BLaER1 treated with 17β-estradiol and CSF1 and Interleukin-3, amounts not matched to agents 10 nM and 100 nM (cell line): ENCODE results near the gene PLEKHM3.

Experiments
- H3K27ac ChIP-seq, 11 experiments: shearing (Covaris generic); formaldehyde crosslinking; 2 replicates each; pipeline ENCODE4 v1.8.1; 2022
- H3K27me3 ChIP-seq, 11 experiments: shearing (Covaris generic); formaldehyde crosslinking; 2 replicates each; pipeline ENCODE4 v1.8.1; 2022
- H3K36me3 ChIP-seq, 11 experiments: shearing (Covaris generic); formaldehyde crosslinking; 2 replicates each; pipeline ENCODE4 v1.8.1; 2022
- H3K4me1 ChIP-seq, 10 experiments: shearing (Covaris generic); formaldehyde crosslinking; 2 replicates each; pipeline ENCODE4 v1.8.1; 2022
- H3K4me2 ChIP-seq, 11 experiments: shearing (Covaris generic); formaldehyde crosslinking; 2 replicates each; pipeline ENCODE4 v1.8.1; 2022
- H3K4me3 ChIP-seq, 10 experiments: shearing (Covaris generic); formaldehyde crosslinking; 2 replicates each; pipeline ENCODE4 v1.8.1; 2022
- H3K9ac ChIP-seq, 11 experiments: shearing (Covaris generic); formaldehyde crosslinking; 2 replicates each; pipeline ENCODE4 v1.8.1; 2022
- H3K9me3 ChIP-seq, 11 experiments: shearing (Covaris generic); formaldehyde crosslinking; replicated peaks in 1 of 11; 2 replicates each; pipeline ENCODE4 v1.8.1; 2022
- H4K20me1 ChIP-seq, 11 experiments: shearing (Covaris generic); formaldehyde crosslinking; 2 replicates each; pipeline ENCODE4 v1.8.1; 2022
- Cebpa-rat ChIP-seq, 11 experiments: shearing (Covaris generic); IDR thresholded peaks; 2 replicates each; pipeline ENCODE4 v1.8.1; 2022

Gene PLEKHM3

DNA sequence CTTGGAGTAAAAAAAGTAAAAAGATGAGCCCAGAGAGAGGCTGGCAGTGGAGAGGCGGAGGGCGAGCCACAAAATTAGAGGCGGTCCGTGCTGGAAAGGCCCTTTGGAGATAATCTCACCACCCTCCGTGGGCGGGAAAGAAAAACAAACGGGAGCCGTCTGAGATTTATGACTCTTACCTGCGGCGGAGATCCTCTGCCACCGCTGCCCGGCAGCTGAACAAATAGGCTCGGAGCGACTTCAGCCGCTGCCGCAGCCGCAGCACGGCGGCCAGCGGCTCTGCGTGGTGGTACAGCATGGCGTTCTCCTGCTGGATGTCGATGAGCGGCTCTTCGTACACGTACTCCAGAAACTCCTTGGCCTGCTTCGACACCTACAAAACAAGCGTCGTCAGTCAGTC, 94.6 kb downstream of the PLEKHM3 start:
- no peaks in the 10 kb centered on the region for H3K9me3 ChIP-seq
- H4K20me1 ChIP-seq = no peaks in the 10 kb centered on the region
- H3K4me1 ChIP-seq = peaks cover 0 to 23% (median 6%) of the 10 kb centered on the region in 10 experiments; a peak in 10 of 20 replicates
- H3K27me3 ChIP-seq = no peaks in the 10 kb centered on the region
- H3K4me3 ChIP-seq = no peak overlapping the region
- peaks cover 6 to 23% (median 10%) of the 10 kb centered on the region in 11 experiments; a peak in 18 of 22 replicates for H3K36me3 ChIP-seq
- no peak overlapping the region for H3K4me2 ChIP-seq
- no peak overlapping the region for H3K9ac ChIP-seq
- TF ChIP-seq Cebpa-rat (IDR thresholded peaks at IDR 0.05) = no peak
- no peak overlapping the region for H3K27ac ChIP-seq

DNA sequence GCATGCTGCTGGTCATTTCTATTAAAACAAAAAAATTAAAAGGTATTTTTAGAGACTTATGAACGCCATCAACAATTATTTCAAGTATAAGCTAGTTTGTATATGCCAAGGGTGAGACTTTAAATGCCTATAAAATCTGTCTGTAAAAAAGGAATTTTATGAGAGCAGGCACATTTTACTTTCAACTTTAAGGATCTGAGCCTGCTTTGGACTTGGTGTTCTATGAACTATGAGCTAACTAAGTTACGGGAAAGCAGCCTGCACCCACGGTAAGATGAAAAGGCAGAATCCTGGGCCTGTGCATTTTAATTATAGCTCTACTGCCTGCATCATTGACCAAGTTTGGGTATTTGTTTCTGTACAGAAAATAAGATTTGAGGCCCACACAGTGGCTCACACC, 95.4 kb downstream of the PLEKHM3 start:
- H3K4me1 ChIP-seq = peaks cover 0 to 31% (median 0%) of the 10 kb centered on the region in 10 experiments; a peak in 5 of 20 replicates
- H4K20me1 ChIP-seq = no peaks in the 10 kb centered on the region
- H3K9me3 ChIP-seq = no peaks in the 10 kb centered on the region
- H3K4me2 ChIP-seq = no peak overlapping the region
- H3K9ac ChIP-seq = no peak overlapping the region
- H3K27ac ChIP-seq = no peak overlapping the region
- H3K4me3 ChIP-seq = no peak overlapping the region
- no peaks in the 10 kb centered on the region for H3K27me3 ChIP-seq
- no peak for TF ChIP-seq Cebpa-rat (IDR thresholded peaks at IDR 0.05)
- H3K36me3 ChIP-seq = peaks cover 6 to 30% (median 13%) of the 10 kb centered on the region in 11 experiments; a peak in 19 of 22 replicates

DNA sequence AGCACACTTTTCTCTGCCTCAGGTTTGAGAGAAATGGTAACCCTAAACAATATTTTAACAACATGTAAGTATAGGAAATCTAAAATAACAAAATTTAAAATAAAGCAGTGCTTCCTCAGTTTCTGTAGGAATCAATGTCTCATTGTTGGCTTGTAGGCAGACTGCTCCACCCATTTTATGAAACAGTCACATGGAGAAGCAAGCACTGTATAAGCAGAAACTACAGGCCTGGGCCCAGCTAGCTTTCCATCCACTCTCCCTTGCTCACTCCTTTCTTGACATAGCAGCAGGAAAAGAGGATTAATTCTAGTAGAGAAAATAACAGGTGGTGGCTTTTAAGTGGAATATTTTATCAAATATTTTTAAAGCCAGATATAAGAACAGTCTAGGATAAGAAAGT, 97.2 kb downstream of the PLEKHM3 start:
- no peak overlapping the region for H3K27ac ChIP-seq
- peaks cover 0 to 31% (median 0%) of the 10 kb centered on the region in 10 experiments; a peak in 5 of 20 replicates for H3K4me1 ChIP-seq
- H3K4me2 ChIP-seq = no peak overlapping the region
- no peaks in the 10 kb centered on the region for H4K20me1 ChIP-seq
- peaks cover 6 to 38% (median 13%) of the 10 kb centered on the region in 11 experiments; a peak in 19 of 22 replicates for H3K36me3 ChIP-seq
- H3K27me3 ChIP-seq = no peaks in the 10 kb centered on the region
- TF ChIP-seq Cebpa-rat (IDR thresholded peaks at IDR 0.05) = no peak
- no peak overlapping the region for H3K4me3 ChIP-seq
- no peaks in the 10 kb centered on the region for H3K9me3 ChIP-seq
- H3K9ac ChIP-seq = no peak overlapping the region

DNA sequence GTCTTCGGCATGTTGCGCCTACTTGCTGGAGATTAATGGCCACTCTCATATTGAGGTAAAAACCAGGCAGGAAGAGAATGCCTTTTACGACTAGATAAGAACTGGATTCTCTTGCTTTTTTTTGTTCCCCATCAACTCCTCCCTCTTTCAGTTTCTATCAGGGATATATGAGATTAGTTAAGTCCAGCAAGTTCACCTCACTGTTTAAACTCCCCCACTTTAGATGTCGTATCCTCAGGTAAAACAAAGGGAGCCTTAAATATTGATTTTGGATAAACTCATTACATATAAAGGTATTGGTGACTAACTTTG, 98.4 kb downstream of the PLEKHM3 start:
- peak overlapping the region in 1 of 11 experiments; percentile 32; a peak in 1 of 22 replicates for H3K4me2 ChIP-seq
- no peaks in the 10 kb centered on the region for H4K20me1 ChIP-seq
- H3K9me3 ChIP-seq = no peaks in the 10 kb centered on the region
- H3K27ac ChIP-seq = no peak overlapping the region
- H3K27me3 ChIP-seq = no peaks in the 10 kb centered on the region
- peaks cover 0 to 35% (median 0%) of the 10 kb centered on the region in 10 experiments; a peak in 5 of 20 replicates for H3K4me1 ChIP-seq
- TF ChIP-seq Cebpa-rat (IDR thresholded peaks at IDR 0.05) = no peak
- H3K36me3 ChIP-seq = peaks cover 6 to 41% (median 13%) of the 10 kb centered on the region in 11 experiments; a peak in 19 of 22 replicates
- no peak overlapping the region for H3K9ac ChIP-seq
- no peak overlapping the region for H3K4me3 ChIP-seq

DNA sequence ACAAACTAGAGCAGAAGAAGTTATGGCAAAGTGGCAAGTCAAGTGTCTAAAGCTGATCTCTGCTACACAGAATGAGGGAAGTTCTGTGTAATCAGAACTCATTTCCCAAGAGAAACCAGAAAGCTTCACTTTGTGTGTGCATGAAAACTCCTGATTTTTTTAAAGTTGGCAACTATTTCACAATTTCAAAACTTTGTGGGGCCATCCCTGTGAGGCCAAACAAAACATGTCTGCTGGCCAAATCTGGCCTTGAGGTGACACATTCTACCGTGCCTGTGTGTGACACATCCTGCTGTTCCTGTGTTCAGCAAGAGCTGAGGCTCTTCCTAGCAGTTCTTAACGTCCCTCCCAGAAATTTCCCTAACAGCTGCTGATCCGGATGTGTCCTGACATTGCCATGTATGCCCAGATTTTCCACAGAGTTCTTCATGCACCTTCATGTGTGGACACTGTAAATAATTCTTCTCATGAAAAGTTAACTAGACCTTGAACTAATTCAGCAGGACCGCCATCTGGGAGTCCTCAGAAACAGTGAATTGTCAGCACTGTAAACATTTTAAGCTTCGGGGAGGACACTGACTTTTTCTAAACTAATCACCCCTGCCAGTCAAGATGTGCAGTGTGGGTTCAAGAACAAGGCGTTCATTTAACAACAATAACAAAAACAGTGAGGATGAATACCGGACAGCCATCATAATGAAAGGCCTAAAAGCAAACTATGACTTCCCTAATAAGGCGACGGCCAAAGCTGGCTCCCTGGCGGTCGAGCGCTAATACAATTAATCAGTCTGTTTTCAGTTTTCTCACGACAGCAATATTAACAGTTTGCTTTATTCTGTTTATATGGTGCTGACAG, 99.0 kb downstream of the PLEKHM3 start:
- H3K4me3 ChIP-seq = no peak overlapping the region
- peaks cover 0 to 36% (median 0%) of the 10 kb centered on the region in 10 experiments; a peak in 5 of 20 replicates for H3K4me1 ChIP-seq
- no peaks in the 10 kb centered on the region for H4K20me1 ChIP-seq
- 0 out of 22 replicates have a peak overlapping the region, but pooled peaks of 1 of the 11 experiments have one; percentile 20 for H3K9ac ChIP-seq
- peak overlapping the region in 2 of 11 experiments; percentile 32 to 37; a peak in 3 of 22 replicates for H3K4me2 ChIP-seq
- peak overlapping the region in 2 of 11 experiments; percentile 8 to 35; a peak in 3 of 22 replicates for H3K27ac ChIP-seq
- peaks cover 6 to 36% (median 13%) of the 10 kb centered on the region in 11 experiments; a peak in 19 of 22 replicates for H3K36me3 ChIP-seq
- H3K9me3 ChIP-seq = no peaks in the 10 kb centered on the region
- peak in 1 of 11 experiments; percentile 30; a peak in 1 of 22 replicates for TF ChIP-seq Cebpa-rat (IDR thresholded peaks at IDR 0.05)
- H3K27me3 ChIP-seq = no peaks in the 10 kb centered on the region

DNA sequence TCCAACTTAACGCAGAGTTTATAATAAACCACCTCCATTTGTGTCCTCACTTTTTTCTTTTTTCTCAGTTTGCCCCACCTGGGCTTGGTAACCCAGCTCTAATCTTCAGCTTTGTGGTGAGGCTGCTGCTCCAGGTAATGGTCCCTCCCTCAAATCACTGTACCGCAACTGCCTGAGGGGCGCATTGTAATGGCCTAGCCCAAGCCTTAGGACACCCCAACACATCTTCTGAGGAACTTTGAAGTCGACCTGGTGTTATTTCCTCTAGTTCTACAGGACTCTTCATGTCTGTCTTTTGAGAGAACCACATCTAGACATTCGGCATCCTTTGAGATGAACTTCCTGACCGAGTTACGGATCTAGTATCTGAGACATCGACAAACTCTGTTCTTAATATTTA, 99.7 kb downstream of the PLEKHM3 start:
- no peaks in the 10 kb centered on the region for H3K27me3 ChIP-seq
- H3K4me2 ChIP-seq = peak overlapping the region in 2 of 11 experiments; percentile 32 to 37; a peak in 3 of 22 replicates
- peaks cover 0 to 36% (median 0%) of the 10 kb centered on the region in 10 experiments; a peak in 5 of 20 replicates for H3K4me1 ChIP-seq
- no peaks in the 10 kb centered on the region for H4K20me1 ChIP-seq
- TF ChIP-seq Cebpa-rat (IDR thresholded peaks at IDR 0.05) = no peak
- no peak overlapping the region for H3K4me3 ChIP-seq
- H3K36me3 ChIP-seq = peaks cover under 1 to 29% (median 9%) of the 10 kb centered on the region in 11 experiments; a peak in 18 of 22 replicates
- peak overlapping the region in 2 of 11 experiments; percentile 8 to 35; a peak in 3 of 22 replicates for H3K27ac ChIP-seq
- 0 out of 22 replicates have a peak overlapping the region, but pooled peaks of 1 of the 11 experiments have one; percentile 20 for H3K9ac ChIP-seq
- H3K9me3 ChIP-seq = no peaks in the 10 kb centered on the region

DNA sequence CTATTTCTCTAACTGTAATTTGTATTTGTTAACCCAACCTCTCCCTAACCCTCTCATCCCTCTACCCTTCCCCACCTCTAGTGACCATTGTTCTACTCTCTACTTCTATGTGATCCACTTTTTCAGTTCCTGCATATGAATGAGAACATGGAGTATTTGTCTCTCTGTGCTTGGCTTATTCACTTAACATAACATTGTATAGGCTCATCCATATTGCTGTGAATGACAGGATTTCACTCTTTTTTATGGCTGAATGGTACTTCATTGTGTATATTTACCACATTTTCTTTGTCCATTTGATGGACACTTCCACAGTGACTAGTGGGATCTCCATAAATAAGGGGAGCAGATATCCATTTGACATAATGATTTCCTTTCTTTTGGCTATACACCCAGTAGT, 103.7 kb downstream of the PLEKHM3 start:
- Histone ChIP-seq H3K4me3 (no peak overlapping the region), H4K20me1 (no peaks in the 10 kb centered on the region), H3K9ac (no peak overlapping the region), H3K4me1 (peaks cover 0 to 38% (median 0%) of the 10 kb centered on the region in 10 experiments; a peak in 5 of 20 replicates), H3K27ac (no peak overlapping the region), H3K4me2 (no peak overlapping the region), H3K27me3 (no peaks in the 10 kb centered on the region), H3K9me3 (no peaks in the 10 kb centered on the region), H3K36me3 (peaks cover 0 to 21% (median 0%) of the 10 kb centered on the region in 11 experiments; a peak in 6 of 22 replicates)
- no peak for TF ChIP-seq Cebpa-rat (IDR thresholded peaks at IDR 0.05)

DNA sequence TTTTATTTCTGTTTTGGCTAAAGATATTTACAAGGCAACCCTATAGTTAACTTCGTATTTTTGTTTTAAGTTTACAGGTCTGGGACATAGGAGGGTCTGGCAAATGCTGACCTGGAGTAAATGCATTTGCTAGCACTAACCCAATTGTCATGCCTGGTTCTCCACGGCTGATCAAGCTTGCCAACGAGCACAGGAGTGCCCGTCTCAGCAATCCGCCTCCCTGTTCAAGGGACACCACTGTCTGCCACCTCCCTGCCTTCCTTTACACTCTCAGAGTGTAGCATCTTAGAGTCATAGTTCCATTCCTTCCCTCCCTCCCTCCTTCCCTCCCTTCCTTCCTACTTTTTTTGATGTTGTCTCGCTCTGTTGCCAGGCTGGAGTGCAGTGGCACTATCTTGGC, 104.6 kb downstream of the PLEKHM3 start:
- no peak for TF ChIP-seq Cebpa-rat (IDR thresholded peaks at IDR 0.05)
- Histone ChIP-seq H3K36me3 (peaks cover 0 to 20% (median 0%) of the 10 kb centered on the region in 11 experiments; a peak in 6 of 22 replicates), H3K9ac (no peak overlapping the region), H3K4me2 (no peak overlapping the region), H3K4me3 (no peak overlapping the region), H3K9me3 (no peaks in the 10 kb centered on the region), H3K27ac (no peak overlapping the region), H3K4me1 (peaks cover 0 to 29% (median 0%) of the 10 kb centered on the region in 10 experiments; a peak in 4 of 20 replicates), H3K27me3 (no peaks in the 10 kb centered on the region), H4K20me1 (no peaks in the 10 kb centered on the region)

DNA sequence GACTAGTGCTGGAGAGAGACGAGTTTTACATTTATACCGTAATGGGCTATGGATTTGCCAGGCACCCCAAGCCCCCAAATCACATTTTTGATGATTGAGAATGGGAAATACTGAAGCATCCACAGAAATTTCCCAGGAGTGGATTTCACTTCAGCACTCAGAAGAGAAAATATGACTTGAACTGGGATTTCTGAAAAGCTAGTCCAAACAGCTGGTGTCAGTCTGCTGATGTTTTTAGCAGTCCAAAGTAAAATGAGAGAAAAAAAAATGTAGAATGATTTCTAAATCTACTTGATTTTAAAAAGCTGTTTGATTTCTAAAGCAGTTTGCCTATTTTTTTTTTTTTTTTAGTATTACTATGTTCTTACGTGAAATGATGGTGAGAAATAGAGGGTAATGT, 105.0 kb downstream of the PLEKHM3 start:
- Histone ChIP-seq H3K27me3 (no peaks in the 10 kb centered on the region), H4K20me1 (no peaks in the 10 kb centered on the region), H3K27ac (no peak overlapping the region), H3K9ac (no peak overlapping the region), H3K4me3 (no peak overlapping the region), H3K4me2 (no peak overlapping the region), H3K36me3 (peaks cover 0 to 16% (median 0%) of the 10 kb centered on the region in 11 experiments; a peak in 6 of 22 replicates), H3K4me1 (peaks cover 0 to 25% (median 0%) of the 10 kb centered on the region in 10 experiments; a peak in 3 of 20 replicates), H3K9me3 (no peaks in the 10 kb centered on the region)
- no peak for TF ChIP-seq Cebpa-rat (IDR thresholded peaks at IDR 0.05)
